HG03097 (cell line): ENCODE measurements around the gene NALCN.
A peak's percentile ranks its signal among the peaks of the same experiment; 100 is the strongest.

Experiments
- ATAC-seq: cut with Tn5 transposase; IDR thresholded peaks from one replicate; pipeline ENCODE4 v1.9.1; 2021; ENCODE audit not compliant: unreplicated experiment, low FRiP score

Gene NALCN

GRCh38 chr13:101292711-101293110 lies 123.6 kb downstream of the NALCN start:
- ATAC-seq = no peak

DNA sequence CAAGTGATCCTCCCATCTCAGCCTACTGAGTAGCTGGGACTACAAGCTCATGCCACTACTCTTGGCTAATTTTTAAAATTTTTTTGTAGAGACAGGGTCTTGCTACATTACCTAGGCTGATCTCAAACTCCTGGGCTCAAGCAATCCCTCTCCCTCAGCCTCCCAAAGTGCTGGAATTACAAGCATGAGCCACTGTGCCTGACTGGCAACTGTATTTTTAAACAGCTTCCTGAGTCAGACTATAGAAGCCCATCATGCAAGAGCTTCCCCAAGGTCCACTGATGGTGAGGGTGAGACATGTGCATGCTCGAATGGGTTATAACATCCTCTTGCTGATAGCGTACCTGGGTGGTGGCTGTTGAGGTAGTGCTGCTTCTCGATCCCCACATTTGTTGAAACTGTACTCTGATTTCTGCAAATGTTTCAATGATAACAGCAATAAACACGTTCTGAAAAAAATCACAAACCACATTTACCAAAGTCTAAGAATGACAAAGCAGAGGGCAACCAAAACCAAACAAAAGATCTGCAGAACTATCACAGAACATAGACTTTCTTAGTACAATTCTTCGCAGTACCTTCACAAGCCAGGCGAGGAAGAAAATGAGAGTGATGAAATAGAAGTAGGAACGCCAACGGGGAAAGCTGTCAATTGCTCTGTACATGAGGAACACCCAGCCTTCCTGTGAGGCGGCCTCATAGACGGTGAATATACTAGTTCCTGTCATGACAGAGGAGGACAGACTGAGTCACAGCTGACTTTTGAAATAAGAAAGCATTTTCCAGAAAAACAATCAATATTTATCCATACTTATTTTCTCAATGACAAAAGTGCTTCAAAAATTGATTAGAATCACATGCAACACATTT lies 124.4 kb downstream of the NALCN start:
- ATAC-seq = no peak

GRCh38 chr13:101291206-101291605 lies 125.1 kb downstream of the NALCN start:
- ATAC-seq = no peak

DNA sequence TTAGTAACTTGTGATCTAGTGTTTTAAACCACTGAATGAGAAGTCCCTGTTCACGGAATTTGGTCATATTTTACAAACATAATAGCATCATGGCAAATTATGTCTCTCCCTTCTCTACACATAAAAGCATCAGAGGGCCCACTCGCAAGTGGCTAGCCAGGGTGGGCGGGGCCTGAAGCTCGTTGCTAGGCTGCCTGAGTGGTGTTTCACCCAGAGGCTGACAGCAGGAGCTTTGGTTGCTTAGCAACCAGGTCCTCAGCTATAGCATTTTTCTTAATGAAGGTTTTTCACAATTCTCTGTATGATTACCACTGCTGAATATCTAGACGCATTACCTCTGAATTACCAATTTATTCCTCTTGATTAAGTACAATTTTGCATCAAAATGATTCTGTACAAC lies 126.5 kb downstream of the NALCN start:
- ATAC-seq = no peak

DNA sequence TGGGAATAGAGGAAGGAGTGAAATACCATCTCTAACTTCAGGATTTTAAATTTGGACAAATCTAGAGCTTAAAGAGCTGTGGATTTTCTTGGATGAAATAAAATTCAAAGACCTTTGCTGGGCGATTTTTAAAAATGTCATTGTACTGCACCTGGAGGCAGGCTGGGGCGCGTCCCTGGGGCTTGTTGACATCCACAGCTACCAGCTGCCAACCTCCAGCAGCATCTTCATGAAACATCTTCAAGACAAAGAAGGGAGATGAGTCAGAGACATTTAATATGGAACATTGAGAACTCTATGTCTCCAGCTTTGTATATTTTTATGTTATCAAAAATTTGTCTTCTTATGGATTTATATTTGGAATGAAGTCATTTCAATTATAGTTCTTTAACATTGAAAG lies 132.5 kb downstream of the NALCN start:
- ATAC-seq = no peak

DNA sequence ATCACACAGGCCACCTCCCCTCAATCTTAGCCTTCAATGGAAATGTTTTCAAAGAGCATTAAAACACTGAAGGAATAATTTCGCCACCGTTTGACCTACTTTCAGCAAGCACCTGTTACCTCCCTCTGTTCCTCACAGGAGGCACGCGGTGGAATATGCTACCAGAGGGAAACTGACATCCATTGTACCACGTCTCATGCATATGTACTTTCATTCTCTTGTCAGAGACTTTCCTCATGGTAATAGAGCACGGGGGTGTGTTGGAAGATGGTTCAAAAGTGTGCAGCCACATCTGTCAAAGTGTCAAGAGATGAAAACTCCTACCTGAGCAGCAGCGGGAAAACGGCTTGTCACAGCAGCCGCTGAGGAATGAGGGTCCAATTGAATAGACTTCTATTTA lies 143.4 kb downstream of the NALCN start:
- no peak for ATAC-seq

DNA sequence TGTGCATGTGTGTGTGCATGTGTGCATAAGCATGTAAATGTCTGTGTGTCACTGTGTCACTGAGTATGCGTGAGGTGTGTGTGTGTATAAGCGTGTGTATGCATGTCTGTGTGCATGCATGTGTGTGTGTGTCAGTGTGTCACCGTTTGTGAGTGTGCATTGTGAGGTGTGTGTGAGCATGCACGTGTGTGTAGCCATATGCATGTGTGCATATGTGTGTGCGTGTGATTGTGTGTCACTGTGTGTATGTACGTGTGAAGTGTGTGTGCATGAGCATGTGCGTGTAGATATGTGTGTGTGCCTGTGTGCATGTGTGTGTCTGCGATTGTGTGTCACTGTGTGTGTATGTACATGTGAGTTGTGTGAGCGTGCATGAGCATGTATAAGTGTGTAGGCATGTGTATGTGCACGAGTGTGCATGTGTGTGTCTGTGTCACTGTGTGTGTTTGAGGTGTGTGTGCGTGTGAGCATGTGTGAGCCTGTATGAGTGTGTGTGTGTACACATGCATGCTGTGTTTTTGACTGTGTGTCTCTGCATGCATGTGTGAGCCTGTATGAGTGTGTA lies 144.5 kb downstream of the NALCN start:
- no peak for ATAC-seq

- ATAC-seq = no peak
Measured at GRCh38 chr13:101267656-101268055, 148.7 kb downstream of the NALCN start.

- ATAC-seq = no peak
Measured at GRCh38 chr13:101265934-101266333, 150.4 kb downstream of the NALCN start.

GRCh38 chr13:101264931-101265330 lies 151.4 kb downstream of the NALCN start:
- no peak for ATAC-seq

DNA sequence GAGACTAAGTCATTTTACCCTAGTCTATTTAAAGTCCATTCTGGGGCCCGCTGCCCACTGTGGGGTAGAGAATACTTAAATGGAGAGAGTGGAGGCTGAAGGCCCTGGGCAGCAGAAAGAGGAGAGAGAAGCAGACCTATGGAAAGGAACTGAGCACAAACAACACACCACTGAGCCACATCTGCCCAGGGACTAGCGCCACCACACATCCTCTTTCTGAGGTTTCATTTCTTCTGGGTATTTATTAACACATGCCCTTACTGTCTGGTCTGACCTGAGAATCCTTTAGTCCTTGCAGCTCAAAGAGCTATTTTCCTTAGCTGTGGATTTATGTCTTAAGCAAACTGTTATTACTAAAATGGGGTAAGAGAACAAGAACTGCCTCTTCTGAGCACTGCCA lies 154.0 kb downstream of the NALCN start:
- ATAC-seq = peak; percentile 74

DNA sequence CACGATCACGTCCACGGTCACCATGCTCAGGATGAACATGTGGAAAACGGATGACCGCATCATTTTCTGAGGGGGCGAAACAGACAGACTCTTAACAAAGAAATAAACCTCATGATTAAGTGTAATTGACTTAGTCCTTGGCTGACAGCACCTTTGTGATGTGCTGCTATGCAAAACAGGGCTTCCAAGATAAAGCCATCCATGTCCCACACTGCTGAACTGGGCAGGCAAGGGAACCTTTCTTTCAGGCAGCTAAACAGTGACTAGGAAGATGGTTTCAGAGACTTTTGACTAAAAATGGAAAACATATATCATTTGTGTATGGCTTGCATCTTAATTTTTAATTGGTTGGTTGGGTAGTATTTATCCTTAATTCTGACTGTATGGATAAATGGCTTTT lies 157.8 kb downstream of the NALCN start:
- ATAC-seq = no peak

DNA sequence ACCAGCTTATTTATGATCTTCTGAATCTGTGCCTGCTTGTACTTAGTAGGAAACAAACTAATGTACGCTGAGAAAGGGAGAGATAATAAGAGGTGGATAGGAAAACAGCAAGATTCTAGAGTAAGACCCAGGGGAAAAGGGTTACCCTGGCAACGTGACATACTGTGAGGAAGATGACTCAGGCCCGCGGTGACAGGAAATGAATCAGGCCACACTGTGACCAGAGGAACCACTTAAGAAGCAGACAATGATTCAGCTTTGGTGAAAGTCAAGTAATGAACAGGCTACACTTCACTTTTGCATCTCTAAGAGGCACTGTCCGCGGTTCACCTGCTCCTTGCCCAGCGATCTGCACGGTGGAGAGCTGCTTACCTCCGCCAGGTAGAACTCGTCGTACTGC lies 158.2 kb downstream of the NALCN start:
- peak; percentile 90 for ATAC-seq

GRCh38 chr13:101248739-101249514 lies 167.4 kb downstream of the NALCN start:
- no peak for ATAC-seq

DNA sequence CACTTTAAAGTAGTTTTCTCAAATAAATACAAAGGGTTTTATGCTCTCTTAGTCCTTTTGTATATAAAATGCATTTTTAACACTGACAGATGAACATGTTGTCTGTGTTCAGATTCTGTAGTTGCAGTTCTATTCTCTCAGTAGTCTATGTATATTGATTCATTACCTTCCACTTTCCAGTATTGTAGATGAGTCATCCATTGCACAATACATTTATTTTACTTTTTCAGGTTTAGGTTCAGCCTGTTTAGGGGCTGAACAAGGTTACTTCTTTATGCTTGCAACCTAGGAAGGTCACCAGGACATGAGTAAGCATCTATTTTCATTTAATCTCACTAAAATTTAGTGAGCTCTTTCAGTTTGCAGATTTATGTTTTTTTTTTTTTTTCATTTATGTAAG lies 173.6 kb downstream of the NALCN start:
- no peak for ATAC-seq

DNA sequence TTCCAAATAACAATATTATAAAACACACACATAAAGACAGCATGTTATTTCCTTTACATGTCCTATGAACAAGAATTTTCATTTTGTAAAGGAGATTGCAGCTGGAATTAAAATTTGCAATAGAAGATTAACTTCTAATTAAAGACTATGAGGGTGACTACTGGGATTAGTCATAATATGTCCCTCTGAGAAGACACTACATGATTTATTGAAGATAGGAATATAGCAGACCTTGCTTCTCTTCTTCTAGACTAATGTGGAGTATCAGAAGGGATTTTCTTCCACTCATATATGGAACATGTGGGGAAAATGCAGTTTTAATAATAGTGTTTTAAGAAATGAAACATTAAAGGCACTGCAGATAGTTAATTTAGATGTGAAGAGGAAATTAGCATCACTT lies 177.8 kb downstream of the NALCN start:
- ATAC-seq = no peak

DNA sequence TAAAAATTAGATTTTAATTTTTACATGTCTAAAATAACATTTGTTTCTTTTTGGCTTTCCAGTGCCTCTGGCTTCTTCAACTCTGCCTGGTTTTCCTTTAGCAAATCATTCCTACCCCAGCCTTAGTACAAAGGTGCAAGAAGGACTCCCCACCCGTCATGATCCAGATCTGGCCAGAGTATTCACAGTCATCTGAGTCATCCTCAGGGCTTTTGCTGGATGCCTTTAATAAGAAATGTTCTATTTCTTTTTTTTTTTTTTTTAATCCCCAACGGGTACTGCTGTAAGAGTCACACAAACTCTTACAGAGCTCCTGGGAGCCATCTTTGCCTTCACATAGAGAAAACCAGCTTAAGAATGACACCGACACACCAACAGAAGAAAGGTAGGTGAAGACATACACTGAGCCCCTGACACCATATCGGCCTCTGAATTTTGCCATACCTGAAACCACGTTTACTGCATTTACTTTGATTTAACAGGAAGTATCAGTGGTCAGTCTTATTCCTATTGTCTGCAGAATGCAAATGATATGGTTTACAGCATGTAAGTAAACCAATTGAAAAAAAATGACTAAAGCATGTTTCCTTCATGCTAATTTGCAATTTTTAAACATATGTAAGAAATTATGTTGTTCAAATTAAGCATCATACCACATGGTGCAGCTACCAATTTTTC lies 184.4 kb downstream of the NALCN start:
- no peak for ATAC-seq

- no peak for ATAC-seq
Measured at GRCh38 chr13:101230271-101230890, 185.9 kb downstream of the NALCN start.

GRCh38 chr13:101219609-101220265 lies 196.6 kb downstream of the NALCN start:
- ATAC-seq = no peak

GRCh38 chr13:101218484-101218883 lies 197.8 kb downstream of the NALCN start:
- no peak for ATAC-seq
